Upper lobe of right lung (tissue), 1 donor: ENCODE results near the gene REPIN1. TPM values are rescaled to one million over a fixed set of nuclear protein-coding genes. Genes with fewer than 3 reads are reported as not detected.

Source experiments
- ATAC-seq: fragments of 200-7000 bp; cut with Tn5 transposase; one replicate; pipeline ENCODE4 v1.9.1; 2020; ENCODE audit warnings: mild to moderate bottlenecking, moderate library complexity
- DNase-seq: peaks from one replicate; pipeline ENCODE4 v3.0.0-alpha.2; 2020
- H3K27ac ChIP-seq: fragments of 200-600 bp; one replicate; pipeline ENCODE4 v1.8.0; 2022
- H3K27me3 ChIP-seq: fragments of 200-600 bp; one replicate; pipeline ENCODE4 v1.8.0; 2022; ENCODE audit warnings: mild to moderate bottlenecking
- H3K36me3 ChIP-seq: fragments of 200-600 bp; one replicate; pipeline ENCODE4 v1.8.0; 2022
- H3K4me1 ChIP-seq: fragments of 200-600 bp; one replicate; pipeline ENCODE4 v1.8.0; 2022
- H3K4me3 ChIP-seq: fragments of 200-600 bp; one replicate; pipeline ENCODE4 v1.8.0; 2022; ENCODE audit warnings: mild to moderate bottlenecking
- H3K9me3 ChIP-seq: fragments of 200-600 bp; one replicate; pipeline ENCODE4 v1.8.0; 2022
- CTCF ChIP-seq: fragments of 200-600 bp; IDR thresholded peaks from one replicate; pipeline ENCODE4 v1.8.0; 2022; ENCODE audit warnings: antibody characterized with exemption
- intact Hi-C: fragments of 100-400 bp; cut with DNase I; formaldehyde crosslinking; loops from one replicate; pipeline ENCODE4 v1.11.0; 2022
- total RNA-seq: library from RNA; stranded (reverse); fragmentation: NEBNext Ultra II Directional; extraction: Animal tissue kit (Norgen Biotek cat#: 25700); gene quantifications from one replicate; pipeline ENCODE4 v1.2.1, GENCODE V29; 2021
- donor health status: DM: no; HTN: yes; CAD: no; lungs with severe emphysema.

REPIN1 gene
- total RNA-seq, 1 donor from 2014 or later: 93.7 TPM

GRCh38 chr7:150338166-150338829 is 30.3 kb upstream of the REPIN1 start:
- H3K4me3 ChIP-seq: peak overlapping the region; percentile 58
- ATAC-seq (no peak), DNase-seq (no peak)
- H3K27me3 ChIP-seq: peaks cover 18% of the 10 kb centered on the region
- TF ChIP-seq CTCF: no peak
- intact Hi-C loops: no loop called here
- no peak overlapping the region for H3K27ac ChIP-seq
- H3K9me3 ChIP-seq: no peaks in the 10 kb centered on the region
- H3K4me1 ChIP-seq: peaks cover 7% of the 10 kb centered on the region
- peaks cover 4% of the 10 kb centered on the region for H3K36me3 ChIP-seq

- peak overlapping the region; percentile 6 for H3K27ac ChIP-seq
These were observed 29.2 kb upstream of the REPIN1 start for GRCh38 chr7:150339409-150339809.

GRCh38 chr7:150340024-150340749 is 28.4 kb upstream of the REPIN1 start:
- Histone ChIP-seq H3K4me3 (peak overlapping the region; percentile 58), H3K27me3 (peaks cover 18% of the 10 kb centered on the region), H3K4me1 (peaks cover 7% of the 10 kb centered on the region), H3K27ac (peak overlapping the region; percentile 85), H3K36me3 (peaks cover 4% of the 10 kb centered on the region), H3K9me3 (no peaks in the 10 kb centered on the region)
- no peak for TF ChIP-seq CTCF
- ATAC-seq (peak; percentile 59), DNase-seq (no peak)
- intact Hi-C loops: no loop called here

More at GRCh38 chr7:150339409-150339809, 29.2 kb upstream of the REPIN1 start:
- H3K4me3 ChIP-seq: peak overlapping the region; percentile 58
- TF ChIP-seq CTCF: no peak
- no peaks in the 10 kb centered on the region for H3K9me3 ChIP-seq
- peaks cover 18% of the 10 kb centered on the region for H3K27me3 ChIP-seq
- peaks cover 4% of the 10 kb centered on the region for H3K36me3 ChIP-seq
- intact Hi-C loops: no loop called here
- DNase-seq (no peak), ATAC-seq (no peak)
- peaks cover 7% of the 10 kb centered on the region for H3K4me1 ChIP-seq

GRCh38 chr7:150340875-150341262 is 27.8 kb upstream of the REPIN1 start:
- no peak for TF ChIP-seq CTCF
- Histone ChIP-seq H3K4me3 (peak overlapping the region; percentile 58), H3K36me3 (peaks cover 4% of the 10 kb centered on the region), H3K4me1 (peaks cover 7% of the 10 kb centered on the region), H3K9me3 (no peaks in the 10 kb centered on the region), H3K27ac (peak overlapping the region; percentile 85), H3K27me3 (peaks cover 18% of the 10 kb centered on the region)
- no peak for ATAC-seq
- intact Hi-C loops: no loop called here
- peak; percentile 63 for DNase-seq

GRCh38 chr7:150341263-150342120 is 27.1 kb upstream of the REPIN1 start, which contains the start of gene RARRES2:
RARRES2 (minus strand) TSS chr7:150341629; CDS start chr7:150340609, 1,020 bp downstream.
- peak; percentile 73 for DNase-seq
- no peak for TF ChIP-seq CTCF
- Histone ChIP-seq H3K27me3 (peaks cover 18% of the 10 kb centered on the region), H3K9me3 (no peaks in the 10 kb centered on the region), H3K27ac (peak within 1 kb of the TSS; percentile 85), H3K36me3 (peaks cover 4% of the 10 kb centered on the region), H3K4me1 (peaks cover 7% of the 10 kb centered on the region), H3K4me3 (peak within 1 kb of the TSS; percentile 58)
- ATAC-seq: peak; percentile 72
- intact Hi-C loops: no loop called here
